ENCODE data around the gene FTCDNL1.

Gene FTCDNL1

GRCh38 chr2:199743415-199744120, 107.4 kb downstream of the FTCDNL1 start:
- FAIRE-seq: no peak
- no peak for DNase-seq (ENCODE audit: low spot score)

- DNase-seq (ENCODE audit: low spot score): no peak
- no peak for FAIRE-seq
Observed at GRCh38 chr2:199742884-199743283, 108.1 kb downstream of the FTCDNL1 start.

DNA sequence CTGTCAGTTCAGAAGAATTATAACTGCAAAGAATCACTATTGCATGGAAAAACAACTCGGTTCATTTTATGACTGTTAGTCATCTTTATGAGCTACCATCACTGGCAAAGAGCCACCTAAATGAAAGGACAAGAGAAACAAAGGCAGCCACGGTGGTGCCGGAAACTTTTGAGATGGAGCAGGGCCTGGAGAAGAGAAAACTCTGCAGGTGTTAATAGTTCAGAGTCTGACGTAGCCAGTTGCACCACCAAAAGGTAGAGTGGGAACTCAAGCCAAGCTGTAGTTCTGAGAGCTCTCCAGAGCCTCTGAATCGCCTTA, 110.9 kb downstream of the FTCDNL1 start:
- DNase-seq (ENCODE audit: low spot score): peak; percentile 10
- no peak for FAIRE-seq

DNA sequence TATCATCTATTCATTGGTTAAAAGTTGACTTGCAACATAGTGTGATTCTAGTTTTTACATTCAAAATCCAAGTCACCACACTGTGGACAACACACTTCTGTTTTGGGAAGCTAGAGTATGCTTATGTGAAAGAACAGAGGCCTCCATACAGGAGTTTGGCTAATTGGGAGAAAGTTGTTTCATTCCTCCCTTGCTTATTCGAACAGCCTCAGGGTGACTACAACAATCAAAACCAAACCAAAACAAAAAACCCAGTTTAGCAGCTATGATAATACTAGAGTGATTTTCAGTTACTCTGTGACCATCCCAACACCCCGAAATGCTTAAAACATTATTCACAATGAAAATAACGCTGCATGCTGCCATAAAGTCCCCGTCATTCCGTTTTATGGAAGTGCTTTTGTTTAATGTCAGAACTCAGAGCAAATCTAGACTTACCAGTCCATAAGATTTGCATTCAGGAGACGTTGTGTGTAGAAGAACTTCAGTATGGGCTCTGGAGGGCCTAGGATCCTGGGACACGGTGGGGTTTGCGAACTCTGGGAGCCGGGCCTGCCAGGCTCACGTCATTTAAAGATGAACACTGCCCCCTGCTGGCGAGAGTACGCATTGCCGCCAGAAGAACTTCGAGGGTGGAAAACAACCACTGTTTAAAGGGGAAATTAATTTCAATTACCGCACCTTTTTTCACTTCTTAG, 111.4 kb downstream of the FTCDNL1 start:
- DNase-seq (ENCODE audit: low spot score) (peak; percentile 71), FAIRE-seq (no peak)

DNA sequence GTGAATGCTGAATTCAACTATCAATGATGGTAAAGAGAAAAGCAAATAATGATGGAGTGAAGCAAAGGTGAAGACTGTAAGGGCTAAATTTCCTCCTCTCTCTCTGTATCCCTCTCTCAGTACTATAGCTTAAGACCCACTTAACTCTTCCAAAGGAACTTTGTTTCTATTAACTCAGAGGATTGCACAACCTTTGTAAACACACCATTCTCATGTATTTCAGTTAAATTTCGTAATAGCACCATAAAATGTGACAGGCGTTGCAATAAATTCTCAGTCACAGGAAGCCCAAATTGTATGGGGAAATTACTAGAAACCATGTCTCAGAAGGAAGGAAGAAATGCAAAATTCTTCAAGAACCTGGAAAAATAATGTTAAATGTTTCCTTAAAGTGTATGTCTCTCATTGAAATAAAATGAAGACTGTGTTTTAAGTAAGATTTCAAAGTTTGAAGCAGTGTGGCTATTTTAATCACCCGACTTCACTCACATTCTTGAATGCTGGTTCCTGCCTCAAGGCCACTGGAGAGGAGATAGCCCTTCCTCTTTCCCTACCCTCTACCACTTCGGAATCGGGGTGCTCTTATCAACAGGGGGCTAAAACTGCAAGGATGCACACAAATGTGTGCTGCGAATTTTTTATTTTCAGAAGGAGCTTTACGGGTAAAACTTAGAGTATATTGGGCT, 112.1 kb downstream of the FTCDNL1 start:
- no peak for FAIRE-seq
- DNase-seq (ENCODE audit: low spot score): no peak

DNA sequence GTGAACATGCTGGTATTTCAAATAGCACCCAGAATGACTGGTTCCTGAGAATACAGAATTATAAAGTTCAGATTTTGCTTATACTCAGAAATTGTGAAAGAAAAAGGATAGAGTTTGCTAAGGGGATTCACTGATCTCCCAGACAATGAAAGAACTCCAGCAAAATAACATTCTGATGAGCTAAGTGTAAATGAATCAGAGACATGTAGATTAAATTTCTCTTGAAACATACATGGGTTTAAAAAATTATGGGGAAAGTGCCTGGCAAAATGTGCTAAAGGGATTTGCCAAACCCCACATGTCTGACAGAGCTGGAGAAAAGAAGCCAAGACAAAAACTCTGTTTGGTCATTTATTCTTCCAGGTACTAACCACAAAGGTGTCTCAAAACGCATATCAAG, 116.3 kb downstream of the FTCDNL1 start:
- DNase-seq (ENCODE audit: low spot score): no peak
- no peak for FAIRE-seq

- DNase-seq (ENCODE audit: low spot score) (no peak), FAIRE-seq (no peak)
Observed at GRCh38 chr2:199734011-199734410, 117.0 kb downstream of the FTCDNL1 start.

DNA sequence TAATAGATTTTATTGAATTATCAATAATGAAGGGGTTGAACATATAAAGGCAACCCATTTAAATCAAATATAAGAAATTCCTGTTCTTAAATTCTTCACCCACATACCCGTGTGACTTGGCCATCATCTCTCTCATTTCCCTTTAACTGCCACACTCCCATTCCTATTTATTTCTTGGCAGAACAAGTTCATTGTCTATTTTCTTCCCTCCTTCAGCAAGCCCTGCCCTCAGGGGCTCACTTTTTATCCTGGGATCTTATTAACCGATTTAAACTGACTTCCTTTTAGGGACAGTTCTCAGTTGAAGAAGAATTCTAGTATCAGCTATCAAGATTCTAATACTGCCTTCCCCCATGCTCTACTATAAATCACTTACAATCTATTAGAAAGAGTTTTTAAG, 123.2 kb downstream of the FTCDNL1 start:
- FAIRE-seq (no peak), DNase-seq (ENCODE audit: low spot score) (no peak)

DNA sequence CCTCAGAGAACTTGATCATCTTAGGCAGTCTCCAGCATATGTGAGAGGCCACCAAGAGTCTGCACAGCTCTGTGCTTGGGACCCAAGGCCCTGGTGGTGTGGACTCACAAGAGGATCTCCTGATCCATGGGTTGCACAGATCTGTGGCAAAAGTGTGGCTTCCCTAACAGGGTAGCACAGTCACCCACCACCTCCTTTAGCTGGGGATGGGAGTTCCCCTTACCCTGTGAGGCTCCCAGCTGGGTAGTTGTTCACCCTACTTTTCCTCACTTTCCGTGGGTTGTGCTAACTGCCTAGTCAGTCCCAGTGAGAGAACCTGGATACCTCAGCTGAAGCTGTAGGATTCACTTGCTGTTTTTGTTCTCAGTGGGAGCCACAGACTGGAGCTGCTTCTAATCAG, 123.7 kb downstream of the FTCDNL1 start:
- FAIRE-seq: no peak
- DNase-seq (ENCODE audit: low spot score): no peak

DNA sequence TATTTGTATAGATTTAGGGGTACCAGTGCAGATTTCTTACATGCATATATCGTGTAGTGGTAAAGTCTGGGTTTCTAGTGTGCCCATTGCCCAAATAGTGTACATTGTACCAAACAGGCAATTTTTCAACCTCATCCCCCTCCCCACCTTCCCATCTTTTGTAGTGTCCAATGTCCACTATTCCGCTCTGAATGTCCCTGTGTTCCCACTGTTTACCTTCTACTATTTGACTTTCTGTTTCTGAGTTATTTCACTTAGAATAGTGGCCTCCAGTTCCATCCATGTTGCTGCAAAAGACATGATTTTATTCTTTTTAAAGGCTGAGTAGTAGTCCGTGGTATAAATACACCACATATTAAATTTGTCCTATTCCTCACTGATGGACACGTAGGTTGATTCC, 132.9 kb downstream of the FTCDNL1 start:
- DNase-seq (ENCODE audit: low spot score) (no peak), FAIRE-seq (no peak)

DNA sequence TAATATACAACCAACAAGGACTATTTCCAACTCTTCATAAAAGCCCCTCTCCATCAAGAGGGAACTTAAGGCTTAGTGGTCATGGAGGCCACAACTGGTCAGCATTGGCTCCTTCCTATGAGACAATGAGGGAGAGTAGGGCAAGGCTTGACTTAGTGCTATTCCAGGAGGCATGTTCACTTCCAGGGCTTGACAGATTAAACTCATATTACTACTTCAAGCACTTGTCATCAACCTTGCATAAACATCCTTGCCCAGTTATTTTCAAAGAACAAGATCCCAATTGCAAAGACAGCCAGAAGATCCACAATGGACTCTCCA, 133.4 kb downstream of the FTCDNL1 start:
- no peak for FAIRE-seq

DNA sequence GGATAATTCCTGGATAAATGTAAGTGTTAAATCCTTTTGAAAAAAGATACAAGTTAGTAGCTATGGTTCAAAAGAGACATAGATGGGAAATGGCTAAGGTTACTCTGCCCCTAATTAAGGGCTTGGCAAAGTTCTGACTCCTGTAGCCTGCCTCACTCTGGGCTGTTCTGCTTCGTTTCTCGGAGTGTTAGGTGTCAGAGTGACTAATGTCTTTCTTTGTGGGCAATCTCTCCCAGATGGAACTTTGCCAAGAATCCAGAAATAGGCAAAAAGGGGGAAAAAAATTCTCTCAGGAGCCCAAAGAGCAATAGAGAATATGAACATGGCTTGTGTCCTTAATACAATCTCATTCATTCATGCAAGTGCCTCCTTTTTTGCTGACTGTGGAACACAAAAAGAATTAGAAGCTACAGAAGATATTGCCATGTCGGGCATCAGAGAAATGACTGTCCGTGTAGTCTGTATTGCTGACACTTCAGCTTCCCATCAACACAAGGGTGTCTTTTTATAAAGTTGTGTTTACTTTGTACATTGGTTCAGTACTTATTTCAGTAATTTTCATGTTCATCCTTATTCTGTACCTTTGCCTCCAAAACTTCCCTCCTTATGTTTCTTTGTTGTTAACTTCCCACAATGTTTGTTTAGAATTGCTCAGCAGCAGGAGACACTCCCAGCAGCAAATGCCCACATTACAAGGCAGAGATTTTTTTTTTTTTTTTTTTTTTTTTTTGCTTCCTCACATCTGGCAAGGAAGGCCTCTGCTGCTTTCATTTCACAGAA, 134.0 kb downstream of the FTCDNL1 start:
- DNase-seq (ENCODE audit: low spot score) (peak; percentile 53), FAIRE-seq (no peak)

More for the DNA sequence above, 133.4 kb downstream of the FTCDNL1 start:
- no peak for DNase-seq (ENCODE audit: low spot score)

DNA sequence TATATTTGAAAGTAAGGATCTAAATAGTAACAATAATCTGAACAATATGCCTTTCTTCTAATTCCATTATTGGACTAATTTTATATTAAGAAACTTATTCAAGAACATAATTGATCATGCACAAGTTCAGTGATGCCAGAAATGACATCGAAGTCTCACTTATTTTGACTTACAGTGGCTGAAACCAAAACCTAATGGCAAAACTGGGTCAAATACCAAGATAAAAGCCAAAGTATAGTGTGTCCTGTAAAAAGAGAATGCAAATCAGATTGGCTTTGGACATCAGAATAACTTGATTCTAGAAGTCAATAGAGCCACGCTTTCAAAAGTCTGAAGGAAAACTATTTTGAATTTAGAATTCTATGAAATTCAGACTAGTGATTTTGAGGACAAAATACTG, 137.2 kb downstream of the FTCDNL1 start:
- DNase-seq (ENCODE audit: low spot score) (no peak), FAIRE-seq (no peak)

DNA sequence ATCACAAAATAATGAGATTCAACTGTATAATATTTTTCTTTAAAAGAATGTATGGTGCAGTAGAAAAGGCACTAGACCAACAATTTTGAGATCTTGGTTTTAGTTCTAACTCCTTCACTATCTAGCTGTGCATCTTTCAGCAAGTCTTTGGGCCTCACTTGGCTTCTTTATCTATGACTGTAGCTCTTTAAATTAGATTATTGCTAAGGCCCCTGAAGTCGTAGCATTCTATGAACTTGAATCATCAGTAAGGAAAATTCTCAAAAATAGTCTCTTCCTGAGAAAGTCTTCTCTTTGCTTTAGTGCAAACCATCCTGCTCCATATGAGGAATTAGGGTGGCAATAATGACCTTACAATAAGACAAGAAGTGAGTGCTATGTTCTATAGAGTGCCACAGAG, 140.4 kb downstream of the FTCDNL1 start:
- DNase-seq (ENCODE audit: low spot score) (no peak), FAIRE-seq (no peak)
